ENCODE measurements around the gene KCNH4. TPM values are rescaled to one million over a fixed set of nuclear protein-coding genes. Genes with fewer than 3 reads are reported as not detected.
"Not testable (repeated sequence)": the region's sequence is repeated elsewhere in the genome, so short reads cannot be mapped to it uniquely, and the experiment has no call there.

KCNH4 gene
- total RNA-seq, 2 donors from 2014 or later: not detected

- 94% methylated on average over 6 of the region's 6 CpGs for WGBS, 2 donors
- ATAC-seq (no peak), DNase-seq (no peak)
- Histone ChIP-seq H3K4me1 (no peaks in the 10 kb centered on the region), H3K27ac (no peak overlapping the region), H3K27me3 (no peaks in the 10 kb centered on the region), H3K9me3 (no peaks in the 10 kb centered on the region), H3K36me3 (replicated peaks in 1 of 2; ENCODE audit: insufficient read depth in 1 of 2, low read depth in 2 of 2) (peaks cover 2 to 5% of the 10 kb centered on the region in 2 donors), H3K4me3 (no peak overlapping the region)
- TF ChIP-seq POLR2A (IDR thresholded peaks at IDR 0.05): no peak
- TF ChIP-seq CTCF (IDR thresholded peaks at IDR 0.05): no peak
- intact Hi-C loops (cut with DNase I): no loop called here
These were observed 43.7 kb upstream of the KCNH4 start for GRCh38 chr17:42224651-42225050.

GRCh38 chr17:42221886-42222745, 41.2 kb upstream of the KCNH4 start:
- Histone ChIP-seq H3K36me3 (replicated peaks in 1 of 2; ENCODE audit: insufficient read depth in 1 of 2, low read depth in 2 of 2) (peaks cover 4 to 5% of the 10 kb centered on the region in 2 donors), H3K27ac (no peak overlapping the region), H3K4me3 (no peak overlapping the region), H3K9me3 (no peaks in the 10 kb centered on the region), H3K27me3 (no peaks in the 10 kb centered on the region), H3K4me1 (no peaks in the 10 kb centered on the region)
- WGBS, 2 donors: 51 to 58% methylated on average over 3 of the region's 3 CpGs
- DNase-seq: peak; percentile 30 to 62 (median 44)
- peak; percentile 67 for ATAC-seq
- intact Hi-C loops (cut with DNase I): no loop called here
- TF ChIP-seq POLR2A (IDR thresholded peaks at IDR 0.05): no peak
- peak in 6 of 7 experiments; percentile 22 to 57 (median 39) for TF ChIP-seq CTCF (IDR thresholded peaks at IDR 0.05)

GRCh38 chr17:42219280-42219679, 38.3 kb upstream of the KCNH4 start:
- 80% methylated on average over 1 of the region's 17 CpGs; no CpG with 5 or more reads in 1 of the 2 donors for WGBS, 2 donors
- DNase-seq; intact Hi-C loops (cut with DNase I); H3K4me1 ChIP-seq; ATAC-seq; H3K27ac ChIP-seq; H3K9me3 ChIP-seq; H3K4me3 ChIP-seq; H3K27me3 ChIP-seq: not testable (repeated sequence)
- H3K36me3 ChIP-seq (replicated peaks in 1 of 2; ENCODE audit: insufficient read depth in 1 of 2, low read depth in 2 of 2): peaks cover 5 to 11% of the 10 kb centered on the region in 2 donors

GRCh38 chr17:42214156-42214555, 33.2 kb upstream of the KCNH4 start:
- 79 to 93% methylated on average over 2 of the region's 2 CpGs for WGBS, 2 donors
- Histone ChIP-seq H3K27ac (no peak overlapping the region), H3K4me3 (no peak overlapping the region), H3K27me3 (no peaks in the 10 kb centered on the region), H3K4me1 (peaks cover 28% of the 10 kb centered on the region), H3K9me3 (no peaks in the 10 kb centered on the region), H3K36me3 (replicated peaks in 1 of 2; ENCODE audit: insufficient read depth in 1 of 2, low read depth in 2 of 2) (peaks cover 7 to 12% of the 10 kb centered on the region in 2 donors)
- intact Hi-C loops (cut with DNase I): no loop called here
- DNase-seq (no peak), ATAC-seq (no peak)
- TF ChIP-seq CTCF (IDR thresholded peaks at IDR 0.05) (no peak), POLR2A (IDR thresholded peaks at IDR 0.05) (no peak)

- H3K27ac ChIP-seq: peak overlapping the region; percentile 46 to 78 (median 68)
- no peaks in the 10 kb centered on the region for H3K27me3 ChIP-seq
- WGBS, 2 donors: 43 to 44% methylated on average over 7 of the region's 7 CpGs
- ATAC-seq (peak; percentile 70), DNase-seq (peak; percentile 39 to 76 (median 70))
- H3K36me3 ChIP-seq (replicated peaks in 1 of 2; ENCODE audit: insufficient read depth in 1 of 2, low read depth in 2 of 2): peaks cover 7 to 12% of the 10 kb centered on the region in 2 donors
- intact Hi-C loops (cut with DNase I): no loop called here
- no peak for TF ChIP-seq CTCF (IDR thresholded peaks at IDR 0.05)
- TF ChIP-seq POLR2A (IDR thresholded peaks at IDR 0.05): no peak
- peaks cover 28% of the 10 kb centered on the region for H3K4me1 ChIP-seq
- H3K9me3 ChIP-seq: no peaks in the 10 kb centered on the region
- no peak overlapping the region for H3K4me3 ChIP-seq
These were observed 31.4 kb upstream of the KCNH4 start for GRCh38 chr17:42212382-42212781.

Measured in body of pancreas (tissue), 4 donors.